Astrocyte (in vitro differentiated cells and primary cell): ENCODE results near the gene ARHGAP21. TPM values are rescaled to one million over a fixed set of nuclear protein-coding genes. Genes with fewer than 3 reads are reported as not detected.

ENCODE experiments used
- DNase-seq: peaks from one replicate; pipeline ENCODE4 v3.0.0-alpha.2; 2010; ENCODE audit warnings: low read depth
- FAIRE-seq: peaks from 2 replicates; lab custom pipeline; 2011; peaks lifted over from hg19 to GRCh38; lab: Jason Lieb, UNC
- H2AFZ ChIP-seq: 2 replicates; pipeline ENCODE4 v1.6.0; 2012; ENCODE audit warnings: low read depth, low read length, inconsistent platforms
- H3K27ac ChIP-seq: 2 replicates; pipeline ENCODE4 v1.5.1; 2011; ENCODE audit warnings: low read depth, low read length, inconsistent platforms
- H3K27me3 ChIP-seq: 2 replicates; pipeline ENCODE4 v1.6.0; 2011; ENCODE audit warnings: low read length, inconsistent platforms; ENCODE audit not compliant: insufficient read depth
- H3K36me3 ChIP-seq: 2 replicates; pipeline ENCODE4 v1.5.1; 2011; ENCODE audit warnings: low read length, inconsistent platforms; ENCODE audit not compliant: insufficient read depth
- H3K4me1 ChIP-seq: 2 replicates; pipeline ENCODE4 v1.5.1; 2011; ENCODE audit warnings: low read length, inconsistent platforms; ENCODE audit not compliant: insufficient read depth
- H3K4me2 ChIP-seq: 2 replicates; pipeline ENCODE4 v1.6.0; 2012; ENCODE audit warnings: low read length, inconsistent platforms
- H3K4me3 ChIP-seq: 2 replicates; pipeline ENCODE4 v1.5.1; 2011; ENCODE audit warnings: low read depth, mild to moderate bottlenecking, low read length, inconsistent platforms; ENCODE audit not compliant: insufficient read depth
- H3K79me2 ChIP-seq: 2 replicates; pipeline ENCODE4 v1.6.0; 2012; ENCODE audit warnings: mild to moderate bottlenecking, low read length, inconsistent platforms; ENCODE audit not compliant: insufficient read depth
- H3K9ac ChIP-seq: 2 replicates; pipeline ENCODE4 v1.6.0; 2012; ENCODE audit warnings: mild to moderate bottlenecking, low read length, inconsistent platforms
- H3K9me3 ChIP-seq: 2 replicates; pipeline ENCODE4 v1.5.1; 2012; ENCODE audit warnings: low read depth, mild to moderate bottlenecking, low read length, inconsistent platforms; ENCODE audit not compliant: insufficient read depth
- H4K20me1 ChIP-seq: 2 replicates; pipeline ENCODE4 v1.6.0; 2012; ENCODE audit warnings: low read length, inconsistent platforms; ENCODE audit not compliant: insufficient read depth
- H3K27ac Mint-ChIP-seq: one replicate; pipeline ENCODE4 v1.8.0; 2021; ENCODE audit warnings: mild to moderate bottlenecking, mixed read lengths; ENCODE audit not compliant: unreplicated experiment
- H3K27me3 Mint-ChIP-seq: one replicate; pipeline ENCODE4 v1.8.0; 2021; ENCODE audit warnings: low read depth, mixed read lengths; ENCODE audit not compliant: unreplicated experiment
- H3K36me3 Mint-ChIP-seq: one replicate; pipeline ENCODE4 v1.8.0; 2021; ENCODE audit warnings: low read depth, mixed read lengths; ENCODE audit not compliant: unreplicated experiment
- H3K4me1 Mint-ChIP-seq: one replicate; pipeline ENCODE4 v1.8.0; 2021; ENCODE audit warnings: low read depth, mixed read lengths; ENCODE audit not compliant: unreplicated experiment
- H3K4me3 Mint-ChIP-seq: one replicate; pipeline ENCODE4 v1.8.0; 2021; ENCODE audit warnings: mild to moderate bottlenecking, moderate library complexity, mixed read lengths; ENCODE audit not compliant: unreplicated experiment
- H3K9me3 Mint-ChIP-seq: one replicate; pipeline ENCODE4 v1.8.0; 2021; ENCODE audit warnings: mild to moderate bottlenecking, mixed read lengths; ENCODE audit not compliant: unreplicated experiment
- EZH2 ChIP-seq: IDR thresholded peaks from 2 replicates; pipeline ENCODE4 v1.6.1; 2012; ENCODE audit warnings: mild to moderate bottlenecking, low read length, inconsistent platforms; ENCODE audit not compliant: insufficient read depth
- total RNA-seq: library from RNA; stranded (reverse); gene quantifications from 2 replicates; pipeline ENCODE4 v1.2.1, GENCODE V29; 2021
- TF ChIP-seq, protein P1 (sequence below): IDR thresholded peaks from 2 replicates; pipeline ENCODE4 v1.5.1; 2011; ENCODE audit warnings: low read depth, mild to moderate bottlenecking, inconsistent platforms, low read length, moderate library complexity; ENCODE audit not compliant: insufficient read depth

Gene ARHGAP21
- total RNA-seq, 1 donor from 2014 or later = 107 TPM

- TF ChIP-seq, protein P1, sequence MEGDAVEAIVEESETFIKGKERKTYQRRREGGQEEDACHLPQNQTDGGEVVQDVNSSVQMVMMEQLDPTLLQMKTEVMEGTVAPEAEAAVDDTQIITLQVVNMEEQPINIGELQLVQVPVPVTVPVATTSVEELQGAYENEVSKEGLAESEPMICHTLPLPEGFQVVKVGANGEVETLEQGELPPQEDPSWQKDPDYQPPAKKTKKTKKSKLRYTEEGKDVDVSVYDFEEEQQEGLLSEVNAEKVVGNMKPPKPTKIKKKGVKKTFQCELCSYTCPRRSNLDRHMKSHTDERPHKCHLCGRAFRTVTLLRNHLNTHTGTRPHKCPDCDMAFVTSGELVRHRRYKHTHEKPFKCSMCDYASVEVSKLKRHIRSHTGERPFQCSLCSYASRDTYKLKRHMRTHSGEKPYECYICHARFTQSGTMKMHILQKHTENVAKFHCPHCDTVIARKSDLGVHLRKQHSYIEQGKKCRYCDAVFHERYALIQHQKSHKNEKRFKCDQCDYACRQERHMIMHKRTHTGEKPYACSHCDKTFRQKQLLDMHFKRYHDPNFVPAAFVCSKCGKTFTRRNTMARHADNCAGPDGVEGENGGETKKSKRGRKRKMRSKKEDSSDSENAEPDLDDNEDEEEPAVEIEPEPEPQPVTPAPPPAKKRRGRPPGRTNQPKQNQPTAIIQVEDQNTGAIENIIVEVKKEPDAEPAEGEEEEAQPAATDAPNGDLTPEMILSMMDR = no peak
- no peak for TF ChIP-seq EZH2
- Histone ChIP-seq H3K9ac (no peak overlapping the region), H3K4me2 (no peak overlapping the region), H2AFZ (no peak overlapping the region), H3K79me2 (no peaks in the 10 kb centered on the region), H3K27ac (no peak overlapping the region), H3K9me3 (no peaks in the 10 kb centered on the region), H3K4me1 (no peaks in the 10 kb centered on the region), H3K4me3 (no peak overlapping the region), H4K20me1 (no peaks in the 10 kb centered on the region), H3K27me3 (no peaks in the 10 kb centered on the region), H3K36me3 (no peaks in the 10 kb centered on the region)
- Mint-ChIP-seq H3K27ac (no peak overlapping the region), H3K9me3 (no peaks in the 10 kb centered on the region), H3K36me3 (peaks cover 5% of the 10 kb centered on the region), H3K4me3 (no peak overlapping the region), H3K4me1 (no peaks in the 10 kb centered on the region), H3K27me3 (no peaks in the 10 kb centered on the region)
- no peak for DNase-seq
- no peak for FAIRE-seq
These were observed 143.8 kb downstream of the ARHGAP21 start for GRCh38 chr10:24579906-24580305.

DNA sequence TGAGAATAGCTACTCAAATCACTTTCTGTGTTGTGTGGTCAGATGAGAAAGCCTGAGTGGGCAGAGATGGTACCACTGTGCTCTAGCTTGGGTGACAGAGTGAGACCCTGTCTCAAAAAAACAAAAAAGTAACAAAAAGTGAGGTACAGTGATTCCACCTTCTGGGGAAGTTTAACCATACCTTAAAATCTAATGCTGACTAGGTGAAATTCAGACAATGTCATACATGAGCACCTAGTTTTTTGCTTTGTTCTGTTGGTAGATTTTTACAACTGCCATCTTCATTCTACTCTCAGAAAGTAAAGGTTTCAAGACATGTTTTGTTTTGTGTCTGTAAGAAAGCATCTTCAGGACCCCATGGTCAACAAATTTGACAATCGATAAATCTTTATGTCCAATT, 144.2 kb downstream of the ARHGAP21 start:
- H3K9ac ChIP-seq = no peak overlapping the region
- FAIRE-seq = peak; percentile 68

DNA sequence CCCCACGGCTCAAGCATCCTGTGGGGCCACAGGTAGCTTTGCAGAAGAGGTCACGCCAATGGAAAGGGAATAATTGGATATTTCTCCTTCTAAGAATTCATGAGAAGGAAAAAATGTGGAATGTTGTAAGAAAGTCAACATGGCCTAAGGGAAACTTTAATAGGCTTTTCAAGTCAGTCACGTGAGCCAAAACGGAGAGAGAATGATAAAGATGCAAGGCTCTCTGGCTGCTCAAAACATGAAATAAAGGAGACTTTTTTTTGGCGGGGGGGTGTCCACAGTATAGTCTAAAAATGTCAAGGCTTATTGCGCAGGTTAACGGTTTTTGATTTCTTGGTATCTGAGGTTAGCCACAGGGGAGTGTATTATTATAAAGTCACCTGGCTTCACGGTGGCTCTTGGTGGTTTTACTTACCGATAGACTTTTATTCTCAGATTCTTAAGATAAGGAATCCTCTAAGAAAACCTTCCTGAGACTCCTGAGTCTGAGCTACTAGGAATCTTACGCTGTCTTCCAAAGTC, 148.1 kb downstream of the ARHGAP21 start:
- H3K36me3 Mint-ChIP-seq = peaks cover 5% of the 10 kb centered on the region
- no peak overlapping the region for H3K4me3 Mint-ChIP-seq
- H3K27me3 ChIP-seq = no peaks in the 10 kb centered on the region
- H3K27ac Mint-ChIP-seq = no peak overlapping the region
- FAIRE-seq (no peak), DNase-seq (no peak)
- no peak for TF ChIP-seq EZH2
- TF ChIP-seq, protein P1 = no peak
- H3K27ac ChIP-seq = no peak overlapping the region
- H3K36me3 ChIP-seq = no peaks in the 10 kb centered on the region
- no peaks in the 10 kb centered on the region for H3K9me3 ChIP-seq
- peaks cover 4% of the 10 kb centered on the region for H3K27me3 Mint-ChIP-seq
- no peak overlapping the region for H3K9ac ChIP-seq
- H3K4me1 ChIP-seq = no peaks in the 10 kb centered on the region
- no peaks in the 10 kb centered on the region for H3K79me2 ChIP-seq
- H4K20me1 ChIP-seq = no peaks in the 10 kb centered on the region
- H3K4me1 Mint-ChIP-seq = peaks cover 3% of the 10 kb centered on the region
- H2AFZ ChIP-seq = no peak overlapping the region
- no peaks in the 10 kb centered on the region for H3K9me3 Mint-ChIP-seq
- H3K4me2 ChIP-seq = no peak overlapping the region
- no peak overlapping the region for H3K4me3 ChIP-seq

More for the DNA sequence above, 144.2 kb downstream of the ARHGAP21 start:
- H3K4me1 ChIP-seq = no peaks in the 10 kb centered on the region
- H3K36me3 ChIP-seq = no peaks in the 10 kb centered on the region
- no peaks in the 10 kb centered on the region for H3K27me3 Mint-ChIP-seq
- H3K27me3 ChIP-seq = no peaks in the 10 kb centered on the region
- H3K27ac Mint-ChIP-seq = no peak overlapping the region
- no peak overlapping the region for H3K4me3 Mint-ChIP-seq
- TF ChIP-seq EZH2 = no peak
- TF ChIP-seq, protein P1 = no peak
- H3K4me3 ChIP-seq = no peak overlapping the region
- H3K4me1 Mint-ChIP-seq = no peaks in the 10 kb centered on the region
- no peak overlapping the region for H2AFZ ChIP-seq
- H3K79me2 ChIP-seq = no peaks in the 10 kb centered on the region
- peaks cover 2% of the 10 kb centered on the region for H3K36me3 Mint-ChIP-seq
- H3K27ac ChIP-seq = no peak overlapping the region
- H3K9me3 Mint-ChIP-seq = no peaks in the 10 kb centered on the region
- H3K4me2 ChIP-seq = no peak overlapping the region
- H4K20me1 ChIP-seq = no peaks in the 10 kb centered on the region
- H3K9me3 ChIP-seq = no peaks in the 10 kb centered on the region
- DNase-seq = no peak
